HepG2 (cell line): ENCODE results near the gene CADPS.

Experiments used
- ELF4 ChIP-seq: sonication (generic); formaldehyde crosslinking; IDR thresholded peaks from 2 replicates; pipeline ENCODE4 v1.5.0; 2020; ENCODE audit warnings: missing genetic modification reagents, mild to moderate bottlenecking, moderate library complexity, borderline replicate concordance
- ETV5 ChIP-seq: IDR thresholded peaks from 2 replicates; pipeline ENCODE4 v1.6.1; 2018; ENCODE audit warnings: missing biosample characterization, missing genetic modification reagents, inconsistent platforms, borderline replicate concordance
- GTF3A ChIP-seq: sonication (generic); formaldehyde crosslinking; conservative IDR thresholded peaks from 2 replicates; pipeline ENCODE4 v1.4.0; 2020; ENCODE audit warnings: mild to moderate bottlenecking, missing genetic modification reagents
- MED1 ChIP-seq: sonication (generic); formaldehyde crosslinking; IDR thresholded peaks from 2 replicates; pipeline ENCODE4 v1.4.0; 2020; ENCODE audit warnings: missing genetic modification reagents
- MEIS1 ChIP-seq: sonication (generic); formaldehyde crosslinking; IDR thresholded peaks from 2 replicates; pipeline ENCODE4 v1.9.0; 2021; ENCODE audit warnings: mild to moderate bottlenecking, missing genetic modification reagents, moderate library complexity, borderline replicate concordance
- POLR2A ChIP-seq, 2 experiments: IDR thresholded peaks; 2 replicates each; pipeline ENCODE4 v1.6.1; 2011; ENCODE audit warnings: low read depth in 2 of 2, low read length in 2 of 2, mild to moderate bottlenecking in 1 of 2, moderate library complexity in 1 of 2; ENCODE audit not compliant: insufficient read depth in 1 of 2
- POLR2AphosphoS5 ChIP-seq: IDR thresholded peaks from 2 replicates; pipeline ENCODE4 v1.6.1; 2012; ENCODE audit warnings: low read depth, low read length
- SALL1 ChIP-seq: sonication (generic); formaldehyde crosslinking; IDR thresholded peaks from 2 replicates; pipeline ENCODE4 v1.8.0; 2022; ENCODE audit warnings: mild to moderate bottlenecking, missing genetic modification reagents
- TRIM24 ChIP-seq: sonication (generic); formaldehyde crosslinking; IDR thresholded peaks from 2 replicates; pipeline ENCODE4 v1.8.0; 2022; ENCODE audit warnings: mild to moderate bottlenecking, missing genetic modification reagents
- ZNF20 ChIP-seq: sonication (generic); formaldehyde crosslinking; IDR thresholded peaks from 2 replicates; pipeline ENCODE4 v1.4.0; 2020; ENCODE audit warnings: mild to moderate bottlenecking, moderate library complexity, missing genetic modification reagents

DNA sequence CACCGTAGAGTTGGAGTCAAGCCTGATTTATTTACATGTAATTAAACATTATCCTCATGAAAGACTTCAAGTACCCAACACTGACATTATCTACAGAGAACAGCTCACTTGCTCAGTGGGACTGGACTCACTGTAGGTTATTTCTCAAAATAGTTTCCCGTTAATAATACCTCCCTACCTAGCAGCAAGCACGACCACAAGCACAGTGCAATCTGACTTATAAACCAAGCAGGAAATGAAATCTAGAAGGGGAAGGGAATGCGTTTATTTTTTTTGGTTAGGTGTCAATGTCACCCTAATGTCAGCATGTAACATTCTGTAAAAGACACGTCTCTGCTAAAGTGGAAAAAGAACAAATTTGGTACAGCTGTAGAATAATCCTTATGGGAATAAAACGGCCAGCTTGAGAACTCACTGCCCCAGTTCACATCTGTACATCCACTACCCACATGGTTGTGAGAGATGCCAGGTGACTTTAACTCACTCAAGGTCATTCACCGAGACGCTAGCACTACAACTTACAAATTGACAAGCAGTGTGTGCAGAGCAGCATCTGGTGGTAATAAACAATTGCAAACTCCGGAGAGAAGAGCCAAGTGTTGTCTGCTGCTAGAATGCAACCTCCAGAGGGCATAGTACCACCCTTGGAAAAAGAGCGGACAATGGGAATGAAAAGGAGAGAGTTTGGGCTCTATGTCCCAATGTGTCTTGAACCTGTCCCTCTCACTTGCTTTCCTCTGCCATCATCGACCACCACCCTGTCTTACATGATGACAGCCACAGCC, 242.5 kb downstream of the CADPS start:
- TF ChIP-seq ETV5 (CRISPR knock-in tag) (no peak), SALL1 (CRISPR knock-in tag) (no peak), MED1 (no peak), TRIM24 (CRISPR knock-in tag) (no peak), POLR2A (IDR thresholded peaks at IDR 0.05; ENCODE audit: insufficient read depth in 1 of 2, low read depth in 2 of 2, low read length in 2 of 2) (no peak), POLR2AphosphoS5 (no peak), GTF3A (CRISPR knock-in tag) (no peak), ELF4 (no peak), ZNF20 (no peak), MEIS1 (CRISPR knock-in tag) (no peak)
